ENCODE measurements around the gene SPATA21.

The SPATA21 gene

DNA sequence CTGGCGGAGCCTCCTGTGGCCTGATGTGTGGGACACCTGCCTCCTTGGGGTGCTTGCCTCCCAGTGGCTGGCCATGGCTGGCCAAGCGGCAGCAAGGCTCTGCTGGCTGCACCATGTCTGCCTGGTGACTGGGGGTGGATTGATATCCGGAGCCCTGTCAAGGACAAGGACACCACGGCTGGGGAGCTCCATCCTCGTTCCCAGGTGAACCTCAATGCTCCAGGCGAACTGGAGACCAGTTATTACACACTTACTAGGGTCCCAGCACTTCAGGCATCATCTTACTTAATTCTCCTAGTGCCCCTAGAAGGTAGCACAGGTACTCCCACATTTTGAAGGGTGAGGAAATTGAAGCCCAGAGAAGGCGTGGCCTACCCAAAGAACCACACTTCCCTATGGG, 15.2 kb downstream of the SPATA21 start:
- 92 to 94% methylated on average over 7 of the region's 7 CpGs for WGBS, 2 experiments
- H3K36me3 ChIP-seq (ENCODE audit: control insufficient read depth, insufficient read depth, low read length): no peaks in the 10 kb centered on the region

DNA sequence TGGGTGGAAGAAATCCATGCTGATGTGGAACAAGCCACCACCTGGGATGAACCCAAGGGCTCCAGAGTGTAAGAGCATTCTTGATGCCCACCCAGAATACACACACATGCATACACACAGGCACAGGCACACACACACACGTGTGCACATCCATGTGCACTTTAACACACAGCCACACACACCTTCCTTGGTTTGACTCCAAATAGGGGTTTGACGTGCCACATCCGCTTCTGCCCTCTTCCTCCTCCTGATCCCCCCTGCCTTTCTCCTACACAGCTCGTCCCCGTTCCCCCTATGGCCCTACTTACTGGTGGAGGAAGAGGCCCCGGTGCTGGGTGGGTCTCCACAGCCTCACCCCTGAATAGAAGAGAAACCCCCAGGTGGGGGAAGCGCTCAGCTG, 16.0 kb downstream of the SPATA21 start:
- 88 to 92% methylated on average over 7 of the region's 7 CpGs for WGBS, 2 experiments
- no peaks in the 10 kb centered on the region for H3K36me3 ChIP-seq (ENCODE audit: control insufficient read depth, insufficient read depth, low read length)
- no peak overlapping the region for H3K4me3 ChIP-seq (ENCODE audit: insufficient read depth, low read depth, low read length)
- no peak overlapping the region for H3K27ac ChIP-seq (ENCODE audit: insufficient read depth, low read depth, low read length, poor library complexity, severe bottlenecking)
- H3K9me3 ChIP-seq (ENCODE audit: control insufficient read depth, low read length): no peaks in the 10 kb centered on the region
- no peaks in the 10 kb centered on the region for H3K4me1 ChIP-seq (ENCODE audit: control insufficient read depth, insufficient read depth, low read length)
- no peaks in the 10 kb centered on the region for H3K27me3 ChIP-seq (ENCODE audit: control insufficient read depth, insufficient read depth, low read length, poor library complexity, severe bottlenecking)

More for the DNA sequence above, 15.2 kb downstream of the SPATA21 start:
- Histone ChIP-seq H3K27me3 (ENCODE audit: control insufficient read depth, insufficient read depth, low read length, poor library complexity, severe bottlenecking) (no peaks in the 10 kb centered on the region), H3K4me1 (ENCODE audit: control insufficient read depth, insufficient read depth, low read length) (no peaks in the 10 kb centered on the region), H3K27ac (ENCODE audit: insufficient read depth, low read depth, low read length, poor library complexity, severe bottlenecking) (no peak overlapping the region), H3K9me3 (ENCODE audit: control insufficient read depth, low read length) (no peaks in the 10 kb centered on the region), H3K4me3 (ENCODE audit: insufficient read depth, low read depth, low read length) (no peak overlapping the region)

DNA sequence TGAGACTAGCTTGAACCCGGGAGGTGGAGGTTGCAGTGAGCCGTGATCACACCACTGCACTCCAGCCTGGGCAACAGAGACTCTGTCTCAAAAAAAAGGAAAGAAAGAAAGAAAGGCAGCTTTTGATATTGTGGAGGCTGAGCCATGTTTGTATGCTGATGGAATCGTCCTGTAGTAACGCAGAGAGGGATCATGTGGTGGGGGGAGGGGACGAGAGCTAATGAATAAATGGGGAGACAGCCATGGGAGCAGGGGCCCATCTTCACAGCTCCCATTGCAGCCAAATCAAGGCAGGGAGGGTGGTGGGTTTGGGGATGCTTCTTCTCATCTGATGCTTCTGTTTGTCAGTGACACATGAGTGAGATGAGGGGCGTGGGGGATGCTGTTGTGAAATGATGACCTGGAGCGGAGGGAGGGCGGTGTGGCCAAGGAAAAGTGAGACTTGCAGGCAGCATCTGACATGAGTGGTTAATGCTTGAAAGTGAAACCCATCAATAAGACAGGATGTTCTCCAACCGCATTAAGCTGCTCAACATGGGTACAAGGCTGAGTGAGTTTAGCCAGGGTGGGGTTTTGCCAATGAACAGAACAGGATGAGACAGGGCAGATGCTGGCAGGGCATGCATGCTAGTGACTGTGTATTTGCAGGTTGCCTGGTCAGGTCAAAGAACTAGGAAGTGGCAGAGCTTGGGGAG, 16.7 kb downstream of the SPATA21 start:
- 86 to 87% methylated on average over 9 of the region's 9 CpGs for WGBS, 2 experiments
- Histone ChIP-seq H3K36me3 (ENCODE audit: control insufficient read depth, insufficient read depth, low read length) (no peaks in the 10 kb centered on the region), H3K4me3 (ENCODE audit: insufficient read depth, low read depth, low read length) (no peak overlapping the region), H3K9me3 (ENCODE audit: control insufficient read depth, low read length) (no peaks in the 10 kb centered on the region), H3K27me3 (ENCODE audit: control insufficient read depth, insufficient read depth, low read length, poor library complexity, severe bottlenecking) (no peaks in the 10 kb centered on the region), H3K4me1 (ENCODE audit: control insufficient read depth, insufficient read depth, low read length) (no peaks in the 10 kb centered on the region), H3K27ac (ENCODE audit: insufficient read depth, low read depth, low read length, poor library complexity, severe bottlenecking) (no peak overlapping the region)

DNA sequence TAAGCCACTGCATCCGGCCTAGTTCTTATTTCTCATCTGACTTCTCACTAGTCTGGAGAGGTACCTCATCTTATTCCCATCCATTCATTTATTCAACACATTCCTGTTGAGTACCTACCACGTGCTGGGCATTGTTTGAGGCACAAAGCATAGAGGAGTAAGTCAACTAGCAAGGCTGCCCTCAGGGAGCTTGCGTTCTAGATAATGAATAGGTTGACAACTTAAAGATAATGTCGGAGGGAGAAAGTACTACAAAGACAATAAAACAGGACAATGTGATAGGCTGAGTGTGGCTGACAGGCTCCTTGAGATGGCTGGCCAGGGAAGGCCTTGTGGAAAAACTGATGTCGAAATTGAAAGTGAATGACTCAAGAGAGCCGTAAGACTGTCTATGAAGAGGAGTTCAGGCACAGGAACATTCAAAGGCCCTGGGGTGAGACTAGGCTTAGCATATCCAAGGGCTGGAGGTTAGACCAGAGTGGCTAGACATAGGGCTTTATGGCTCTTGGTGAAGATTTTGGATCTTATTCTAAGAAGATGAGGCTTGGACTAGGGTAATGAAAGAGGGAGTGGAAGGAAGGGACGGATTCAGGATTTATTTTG, 18.3 kb downstream of the SPATA21 start:
- no peak overlapping the region for H3K4me3 ChIP-seq (ENCODE audit: insufficient read depth, low read depth, low read length)
- no peaks in the 10 kb centered on the region for H3K4me1 ChIP-seq (ENCODE audit: control insufficient read depth, insufficient read depth, low read length)
- H3K36me3 ChIP-seq (ENCODE audit: control insufficient read depth, insufficient read depth, low read length): no peaks in the 10 kb centered on the region
- WGBS, 2 experiments: 94% methylated on average over 7 of the region's 7 CpGs
- no peaks in the 10 kb centered on the region for H3K9me3 ChIP-seq (ENCODE audit: control insufficient read depth, low read length)
- H3K27me3 ChIP-seq (ENCODE audit: control insufficient read depth, insufficient read depth, low read length, poor library complexity, severe bottlenecking): no peaks in the 10 kb centered on the region
- H3K27ac ChIP-seq (ENCODE audit: insufficient read depth, low read depth, low read length, poor library complexity, severe bottlenecking): no peak overlapping the region

DNA sequence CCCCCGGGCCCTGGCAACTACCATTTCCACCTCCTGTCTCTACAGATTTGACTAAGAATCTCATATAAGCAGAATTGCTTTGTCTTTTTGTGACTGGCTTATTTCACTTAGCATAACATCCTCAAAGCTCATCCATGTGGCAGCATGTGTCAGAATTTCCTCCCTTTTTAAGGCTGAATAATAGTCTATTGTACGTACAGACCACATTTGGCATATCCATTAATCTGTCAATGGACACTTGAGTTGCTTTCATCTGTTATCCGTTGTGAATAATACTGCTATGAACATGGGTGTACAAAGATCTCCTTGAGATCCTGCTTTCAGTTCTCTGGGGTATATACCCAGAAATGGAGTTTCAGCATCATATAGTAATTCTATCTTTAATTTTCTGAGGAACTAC, 24.0 kb downstream of the SPATA21 start:
- no peaks in the 10 kb centered on the region for H3K36me3 ChIP-seq (ENCODE audit: control insufficient read depth, insufficient read depth, low read length)
- H3K4me1 ChIP-seq (ENCODE audit: control insufficient read depth, insufficient read depth, low read length): no peaks in the 10 kb centered on the region
- H3K27ac ChIP-seq (ENCODE audit: insufficient read depth, low read depth, low read length, poor library complexity, severe bottlenecking): no peak overlapping the region
- H3K4me3 ChIP-seq (ENCODE audit: insufficient read depth, low read depth, low read length): no peak overlapping the region
- no peaks in the 10 kb centered on the region for H3K9me3 ChIP-seq (ENCODE audit: control insufficient read depth, low read length)
- no peaks in the 10 kb centered on the region for H3K27me3 ChIP-seq (ENCODE audit: control insufficient read depth, insufficient read depth, low read length, poor library complexity, severe bottlenecking)
- WGBS, 2 experiments: 93 to 96% methylated on average over 3 of the region's 3 CpGs

DNA sequence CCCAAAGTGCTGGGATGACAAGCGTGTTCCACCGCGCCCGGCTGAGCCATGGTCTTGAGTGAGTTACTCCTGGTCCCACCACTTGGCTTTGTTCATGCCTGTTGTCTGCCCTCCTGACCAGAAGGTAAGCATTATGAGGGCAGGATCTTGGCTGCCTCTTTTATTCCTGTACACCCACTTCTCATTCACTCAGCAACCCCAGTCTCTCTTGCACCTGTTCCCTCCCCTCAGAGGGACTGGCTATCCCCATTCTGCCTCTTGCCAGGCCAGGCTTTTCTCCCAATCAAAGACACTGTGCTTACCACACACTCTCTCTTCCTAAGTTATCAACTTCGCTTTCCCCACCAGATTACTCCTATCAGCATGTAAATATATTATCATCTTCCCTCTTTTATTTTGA, 26.4 kb downstream of the SPATA21 start:
- WGBS, 2 experiments: 91 to 97% methylated on average over 5 of the region's 5 CpGs
- no peaks in the 10 kb centered on the region for H3K27me3 ChIP-seq (ENCODE audit: control insufficient read depth, insufficient read depth, low read length, poor library complexity, severe bottlenecking)
- H3K27ac ChIP-seq (ENCODE audit: insufficient read depth, low read depth, low read length, poor library complexity, severe bottlenecking): no peak overlapping the region
- no peaks in the 10 kb centered on the region for H3K36me3 ChIP-seq (ENCODE audit: control insufficient read depth, insufficient read depth, low read length)
- H3K4me3 ChIP-seq (ENCODE audit: insufficient read depth, low read depth, low read length): no peak overlapping the region
- H3K9me3 ChIP-seq (ENCODE audit: control insufficient read depth, low read length): no peaks in the 10 kb centered on the region
- no peaks in the 10 kb centered on the region for H3K4me1 ChIP-seq (ENCODE audit: control insufficient read depth, insufficient read depth, low read length)

DNA sequence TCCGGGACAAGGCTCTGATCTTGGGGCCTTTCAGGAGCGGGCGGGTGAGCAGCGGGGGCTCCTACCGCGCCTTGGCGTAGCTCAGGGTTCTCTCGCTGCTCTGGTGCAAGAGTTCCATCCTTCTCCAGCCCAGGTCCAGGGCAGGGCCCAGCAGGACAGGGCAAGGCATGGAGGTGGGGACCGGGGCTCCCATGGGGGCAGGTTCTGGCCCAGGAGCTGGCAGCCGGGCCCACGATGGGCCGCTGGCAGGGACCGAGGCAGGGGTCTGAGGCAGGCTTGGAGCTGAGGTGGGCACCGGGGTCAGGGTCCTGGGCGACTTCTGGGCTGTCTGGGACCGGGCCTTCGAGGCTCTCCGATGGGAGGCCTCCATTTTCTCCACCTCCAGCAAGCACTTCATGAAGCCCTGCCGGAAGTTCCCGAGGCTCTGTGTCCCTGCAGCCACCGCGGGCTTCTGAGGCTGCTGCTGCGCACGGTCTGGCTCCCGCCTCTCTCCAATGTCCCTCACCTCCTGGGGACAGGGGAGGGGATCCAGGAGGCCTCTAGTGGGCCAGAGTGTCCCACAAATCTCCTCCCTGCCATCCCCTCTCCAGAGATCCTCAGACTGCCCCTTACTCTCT, 27.6 kb downstream of the SPATA21 start:
- Histone ChIP-seq H3K27ac (ENCODE audit: insufficient read depth, low read depth, low read length, poor library complexity, severe bottlenecking) (no peak overlapping the region), H3K27me3 (ENCODE audit: control insufficient read depth, insufficient read depth, low read length, poor library complexity, severe bottlenecking) (no peaks in the 10 kb centered on the region), H3K4me1 (ENCODE audit: control insufficient read depth, insufficient read depth, low read length) (no peaks in the 10 kb centered on the region), H3K9me3 (ENCODE audit: control insufficient read depth, low read length) (no peaks in the 10 kb centered on the region), H3K4me3 (ENCODE audit: insufficient read depth, low read depth, low read length) (no peak overlapping the region), H3K36me3 (ENCODE audit: control insufficient read depth, insufficient read depth, low read length) (no peaks in the 10 kb centered on the region)
- 88 to 90% methylated on average over 25 of the region's 25 CpGs for WGBS, 2 experiments

DNA sequence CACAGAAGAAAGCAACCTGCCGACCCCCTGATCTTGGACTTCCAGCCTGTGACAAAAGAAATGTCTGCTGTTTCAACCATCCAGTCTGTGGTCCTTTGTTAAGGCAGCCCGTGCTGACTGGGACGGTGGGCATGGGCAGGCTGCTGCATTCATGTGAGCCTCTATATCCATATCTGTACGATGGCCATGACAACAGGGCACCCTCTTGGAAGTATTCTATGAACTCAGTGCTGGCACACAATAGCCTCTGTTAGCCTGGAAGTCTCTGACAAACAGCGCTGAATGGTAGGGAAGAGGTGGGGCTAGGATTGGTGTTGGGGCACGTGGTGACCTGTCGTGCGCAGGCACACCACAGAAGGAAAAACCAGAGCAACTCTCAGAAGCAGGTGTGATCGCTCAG, 30.4 kb downstream of the SPATA21 start:
- H3K36me3 ChIP-seq (ENCODE audit: control insufficient read depth, insufficient read depth, low read length): no peaks in the 10 kb centered on the region
- no peak overlapping the region for H3K27ac ChIP-seq (ENCODE audit: insufficient read depth, low read depth, low read length, poor library complexity, severe bottlenecking)
- H3K4me3 ChIP-seq (ENCODE audit: insufficient read depth, low read depth, low read length): no peak overlapping the region
- no peaks in the 10 kb centered on the region for H3K4me1 ChIP-seq (ENCODE audit: control insufficient read depth, insufficient read depth, low read length)
- no peaks in the 10 kb centered on the region for H3K9me3 ChIP-seq (ENCODE audit: control insufficient read depth, low read length)
- WGBS, 2 experiments: 92% methylated on average over 9 of the region's 9 CpGs
- H3K27me3 ChIP-seq (ENCODE audit: control insufficient read depth, insufficient read depth, low read length, poor library complexity, severe bottlenecking): no peaks in the 10 kb centered on the region

DNA sequence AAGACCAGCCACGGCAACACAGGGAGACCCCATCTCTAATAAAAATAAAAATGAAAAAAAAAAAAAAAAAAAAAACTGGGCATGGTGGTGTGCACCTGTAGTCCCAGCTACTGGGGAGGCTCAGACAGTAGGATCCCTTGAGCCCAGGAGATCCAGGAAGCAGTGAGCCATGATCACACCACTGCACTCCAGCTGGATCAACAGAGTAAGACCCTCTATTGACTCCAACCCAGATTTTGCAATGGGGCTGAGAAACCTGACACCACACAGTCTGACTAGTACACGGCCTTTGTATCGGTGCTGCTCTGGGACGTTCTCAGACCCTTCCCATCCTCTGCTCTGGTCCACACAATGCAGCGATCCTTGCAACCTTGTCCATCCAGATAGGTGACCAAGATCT, 31.8 kb downstream of the SPATA21 start:
- Histone ChIP-seq H3K4me1 (ENCODE audit: control insufficient read depth, insufficient read depth, low read length) (no peaks in the 10 kb centered on the region), H3K4me3 (ENCODE audit: insufficient read depth, low read depth, low read length) (no peak overlapping the region), H3K36me3 (ENCODE audit: control insufficient read depth, insufficient read depth, low read length) (no peaks in the 10 kb centered on the region), H3K9me3 (ENCODE audit: control insufficient read depth, low read length) (no peaks in the 10 kb centered on the region), H3K27ac (ENCODE audit: insufficient read depth, low read depth, low read length, poor library complexity, severe bottlenecking) (no peak overlapping the region), H3K27me3 (ENCODE audit: control insufficient read depth, insufficient read depth, low read length, poor library complexity, severe bottlenecking) (no peaks in the 10 kb centered on the region)
- WGBS, 2 experiments: 67 to 71% methylated on average over 4 of the region's 5 CpGs

DNA sequence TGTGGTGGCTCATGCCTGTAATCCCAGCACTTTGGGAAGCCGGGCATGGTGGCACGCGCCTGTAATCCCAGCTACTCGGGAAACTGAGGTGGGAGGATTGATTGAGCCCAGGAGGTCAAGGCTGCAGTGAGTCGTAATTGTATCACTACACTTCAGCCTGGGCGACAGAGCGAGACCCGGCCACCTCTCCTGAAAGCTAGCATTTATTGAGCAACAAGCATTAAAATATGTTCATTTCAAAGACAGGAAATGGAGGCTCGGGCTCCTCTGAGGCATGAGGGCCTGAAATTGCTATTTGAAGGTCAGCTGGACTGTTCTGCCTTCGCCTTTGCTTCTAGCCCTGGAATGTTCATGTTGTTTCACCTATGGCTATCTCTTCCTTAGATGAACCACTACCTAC, 34.5 kb downstream of the SPATA21 start:
- 92 to 94% methylated on average over 10 of the region's 10 CpGs for WGBS, 2 experiments
- no peak overlapping the region for H3K27ac ChIP-seq (ENCODE audit: insufficient read depth, low read depth, low read length, poor library complexity, severe bottlenecking)
- H3K27me3 ChIP-seq (ENCODE audit: control insufficient read depth, insufficient read depth, low read length, poor library complexity, severe bottlenecking): no peaks in the 10 kb centered on the region
- H3K9me3 ChIP-seq (ENCODE audit: control insufficient read depth, low read length): no peaks in the 10 kb centered on the region
- H3K4me3 ChIP-seq (ENCODE audit: insufficient read depth, low read depth, low read length): no peak overlapping the region
- H3K4me1 ChIP-seq (ENCODE audit: control insufficient read depth, insufficient read depth, low read length): no peaks in the 10 kb centered on the region
- H3K36me3 ChIP-seq (ENCODE audit: control insufficient read depth, insufficient read depth, low read length): no peaks in the 10 kb centered on the region
